ENCODE data around the gene VPS13D.

DNA sequence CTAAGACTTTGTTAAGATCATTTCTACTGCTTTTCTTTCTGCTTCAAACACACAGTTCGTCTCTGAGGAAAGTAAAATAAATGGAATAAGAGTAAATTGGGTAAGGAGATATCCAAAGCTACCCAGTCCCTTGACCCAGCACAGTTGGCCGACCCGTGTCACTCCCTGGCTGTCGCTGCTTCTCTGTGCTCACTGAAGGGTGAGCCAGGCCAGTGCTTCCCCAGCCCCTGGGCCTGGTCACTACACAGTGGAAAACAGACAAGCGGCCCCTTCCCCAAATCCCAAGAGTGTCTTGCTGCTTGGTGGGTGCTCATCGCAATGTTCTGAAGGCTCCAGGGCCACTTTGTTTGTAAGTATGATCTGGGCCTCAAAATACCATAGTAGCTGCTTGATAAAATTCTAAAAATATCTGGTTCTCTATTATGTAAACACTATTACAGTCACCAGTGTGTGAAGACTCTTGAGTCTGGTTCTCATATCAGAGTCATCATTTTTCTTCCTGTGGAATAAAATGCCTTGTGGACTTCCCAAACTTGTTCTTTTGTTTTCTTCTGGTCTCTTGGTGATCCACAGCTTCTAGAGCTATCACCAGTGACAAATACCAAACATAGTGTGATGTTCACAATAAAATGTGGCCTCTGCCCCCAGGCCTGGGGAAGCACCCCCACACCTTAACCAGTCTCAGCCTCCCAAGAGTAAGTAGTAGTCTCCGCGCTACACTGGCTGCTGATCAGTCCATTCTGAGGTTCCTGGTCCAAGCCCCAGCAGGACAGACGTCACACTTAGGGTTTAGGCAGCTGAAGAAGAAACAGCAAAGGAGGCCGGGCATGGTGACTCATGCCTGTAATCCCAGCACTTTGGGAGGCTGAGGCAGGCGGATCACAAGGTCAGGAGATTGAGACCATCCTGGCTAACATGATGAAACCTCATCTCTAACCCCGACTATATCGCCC lies 282.0 kb downstream of the VPS13D start:
- TF ChIP-seq, protein P1, sequence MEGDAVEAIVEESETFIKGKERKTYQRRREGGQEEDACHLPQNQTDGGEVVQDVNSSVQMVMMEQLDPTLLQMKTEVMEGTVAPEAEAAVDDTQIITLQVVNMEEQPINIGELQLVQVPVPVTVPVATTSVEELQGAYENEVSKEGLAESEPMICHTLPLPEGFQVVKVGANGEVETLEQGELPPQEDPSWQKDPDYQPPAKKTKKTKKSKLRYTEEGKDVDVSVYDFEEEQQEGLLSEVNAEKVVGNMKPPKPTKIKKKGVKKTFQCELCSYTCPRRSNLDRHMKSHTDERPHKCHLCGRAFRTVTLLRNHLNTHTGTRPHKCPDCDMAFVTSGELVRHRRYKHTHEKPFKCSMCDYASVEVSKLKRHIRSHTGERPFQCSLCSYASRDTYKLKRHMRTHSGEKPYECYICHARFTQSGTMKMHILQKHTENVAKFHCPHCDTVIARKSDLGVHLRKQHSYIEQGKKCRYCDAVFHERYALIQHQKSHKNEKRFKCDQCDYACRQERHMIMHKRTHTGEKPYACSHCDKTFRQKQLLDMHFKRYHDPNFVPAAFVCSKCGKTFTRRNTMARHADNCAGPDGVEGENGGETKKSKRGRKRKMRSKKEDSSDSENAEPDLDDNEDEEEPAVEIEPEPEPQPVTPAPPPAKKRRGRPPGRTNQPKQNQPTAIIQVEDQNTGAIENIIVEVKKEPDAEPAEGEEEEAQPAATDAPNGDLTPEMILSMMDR (IDR thresholded peaks at IDR 0.05; ENCODE audit: low read depth, low read length, poor library complexity, severe bottlenecking) = no peak
- TF ChIP-seq EZH2phosphoT487 (IDR thresholded peaks at IDR 0.05; ENCODE audit: borderline replicate concordance, low read length) = no peak

Measured in DOHH2 (cell line).